Neutrophil (primary cell): Measurements from ENCODE around the gene RSPRY1.

Source experiments
- H3K27ac ChIP-seq: fragments of 200-600 bp; sonication (generic); 2 replicates; pipeline ENCODE4 v1.5.1; 2016; ENCODE audit warnings: mild to moderate bottlenecking, moderate library complexity
- H3K27me3 ChIP-seq: fragments of 200-600 bp; sonication (generic); 2 replicates; pipeline ENCODE4 v1.6.0; 2016; ENCODE audit warnings: mild to moderate bottlenecking
- H3K36me3 ChIP-seq: fragments of 200-600 bp; sonication (generic); 2 replicates; pipeline ENCODE4 v1.5.1; 2017
- H3K4me1 ChIP-seq, 2 experiments: fragments of 200-600 bp in 1 of 2; sonication (generic) in 1 of 2; 1 replicate in 1 of 2; 2 replicates in 1 of 2; pipeline versions ENCODE4 v1.5.1 to v1.6.1; 2013 to 2016; ENCODE audit warnings: low read depth in 1 of 2, low read length in 1 of 2, mild to moderate bottlenecking in 1 of 2, moderate library complexity in 1 of 2; ENCODE audit not compliant: control insufficient read depth in 1 of 2, insufficient read depth in 1 of 2
- H3K4me3 ChIP-seq, 2 experiments: fragments of 200-600 bp in 1 of 2; sonication (generic) in 1 of 2; 1 replicate in 1 of 2; 2 replicates in 1 of 2; pipeline ENCODE4 v1.5.1; 2013 to 2016; ENCODE audit warnings: low read depth in 1 of 2, low read length in 1 of 2, mild to moderate bottlenecking in 1 of 2, moderate library complexity in 1 of 2
- H3K9me3 ChIP-seq: fragments of 200-600 bp; sonication (generic); 2 replicates; pipeline ENCODE4 v1.5.1; 2016
- TF ChIP-seq, protein P1 (sequence below): fragments of 200-600 bp; sonication (generic); IDR thresholded peaks from 2 replicates; pipeline ENCODE4 v1.5.1; 2016; ENCODE audit warnings: antibody characterized with exemption

RSPRY1 gene

DNA sequence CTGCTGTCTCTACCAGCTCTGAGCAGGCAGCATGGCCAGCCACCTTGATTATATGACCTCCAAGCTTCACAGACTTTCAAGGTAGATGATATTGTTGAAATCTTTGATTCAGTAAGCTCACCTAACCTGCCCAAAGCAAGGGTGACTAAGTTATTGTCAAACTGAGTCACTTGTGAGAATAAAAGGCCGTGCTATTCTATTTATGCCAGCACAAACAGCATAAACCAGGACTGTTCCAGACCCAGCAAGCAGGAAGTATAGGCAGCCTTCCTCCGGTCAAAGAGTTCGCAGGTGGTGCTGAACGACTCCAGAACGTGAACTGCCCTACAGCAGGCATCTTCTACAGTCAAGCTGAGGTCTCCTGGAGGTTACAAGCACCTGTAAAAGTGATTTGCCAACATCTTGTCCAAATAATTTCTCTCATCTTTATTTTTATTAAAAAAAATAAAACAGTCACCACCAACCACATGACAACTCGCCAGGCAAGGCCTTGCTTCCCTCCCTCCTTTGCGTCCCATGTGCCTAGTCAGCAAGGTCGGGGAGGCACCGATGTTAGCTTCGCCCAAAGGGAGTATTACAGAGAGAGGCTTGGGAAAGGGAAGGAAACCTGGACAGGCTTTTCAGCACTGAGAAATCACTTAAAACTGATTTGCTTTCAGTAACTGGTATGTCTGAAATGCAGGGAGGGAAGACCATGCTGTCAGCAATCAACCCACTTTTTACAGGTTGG lies 69.7 kb downstream of the RSPRY1 start:
- Histone ChIP-seq H3K4me1 (no peaks in the 10 kb centered on the region), H3K36me3 (peaks cover 34% of the 10 kb centered on the region), H3K27me3 (no peaks in the 10 kb centered on the region), H3K4me3 (no peak overlapping the region), H3K9me3 (no peaks in the 10 kb centered on the region), H3K27ac (no peak overlapping the region)
- TF ChIP-seq, protein P1, sequence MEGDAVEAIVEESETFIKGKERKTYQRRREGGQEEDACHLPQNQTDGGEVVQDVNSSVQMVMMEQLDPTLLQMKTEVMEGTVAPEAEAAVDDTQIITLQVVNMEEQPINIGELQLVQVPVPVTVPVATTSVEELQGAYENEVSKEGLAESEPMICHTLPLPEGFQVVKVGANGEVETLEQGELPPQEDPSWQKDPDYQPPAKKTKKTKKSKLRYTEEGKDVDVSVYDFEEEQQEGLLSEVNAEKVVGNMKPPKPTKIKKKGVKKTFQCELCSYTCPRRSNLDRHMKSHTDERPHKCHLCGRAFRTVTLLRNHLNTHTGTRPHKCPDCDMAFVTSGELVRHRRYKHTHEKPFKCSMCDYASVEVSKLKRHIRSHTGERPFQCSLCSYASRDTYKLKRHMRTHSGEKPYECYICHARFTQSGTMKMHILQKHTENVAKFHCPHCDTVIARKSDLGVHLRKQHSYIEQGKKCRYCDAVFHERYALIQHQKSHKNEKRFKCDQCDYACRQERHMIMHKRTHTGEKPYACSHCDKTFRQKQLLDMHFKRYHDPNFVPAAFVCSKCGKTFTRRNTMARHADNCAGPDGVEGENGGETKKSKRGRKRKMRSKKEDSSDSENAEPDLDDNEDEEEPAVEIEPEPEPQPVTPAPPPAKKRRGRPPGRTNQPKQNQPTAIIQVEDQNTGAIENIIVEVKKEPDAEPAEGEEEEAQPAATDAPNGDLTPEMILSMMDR = no peak

- Histone ChIP-seq H3K27ac (no peak overlapping the region), H3K4me3 (no peak overlapping the region), H3K9me3 (no peaks in the 10 kb centered on the region), H3K27me3 (no peaks in the 10 kb centered on the region), H3K36me3 (peaks cover 24% of the 10 kb centered on the region), H3K4me1 (no peaks in the 10 kb centered on the region)
- TF ChIP-seq, protein P1 = no peak
Observed at GRCh38 chr16:57256601-57257395, 70.7 kb downstream of the RSPRY1 start.

GRCh38 chr16:57257455-57258070 lies 71.4 kb downstream of the RSPRY1 start:
- Histone ChIP-seq H3K27me3 (no peaks in the 10 kb centered on the region), H3K27ac (no peak overlapping the region), H3K36me3 (peaks cover 17% of the 10 kb centered on the region), H3K4me1 (no peaks in the 10 kb centered on the region), H3K9me3 (no peaks in the 10 kb centered on the region), H3K4me3 (no peak overlapping the region)
- TF ChIP-seq, protein P1 = no peak

GRCh38 chr16:57258226-57258909 lies 72.2 kb downstream of the RSPRY1 start:
- Histone ChIP-seq H3K4me3 (no peak overlapping the region), H3K4me1 (no peaks in the 10 kb centered on the region)

More at GRCh38 chr16:57258226-57258909, 72.2 kb downstream of the RSPRY1 start:
- TF ChIP-seq, protein P1 = no peak
- no peaks in the 10 kb centered on the region for H3K9me3 ChIP-seq
- peaks cover 9% of the 10 kb centered on the region for H3K36me3 ChIP-seq
- no peaks in the 10 kb centered on the region for H3K27me3 ChIP-seq
- H3K27ac ChIP-seq = no peak overlapping the region
